Stimulated activated CD8-positive, alpha-beta memory T cell treated with anti-CD3 and anti-CD28 coated beads, Interleukin-4, amount 100 ng/mL, for 1 hour (primary cell): ENCODE data around the gene PLPP7.

Experiments used
- DNase-seq, 2 donors: peaks; one replicate each; pipeline ENCODE4 v3.0.0-alpha.2; 2020; ENCODE audit warnings: low read depth in 2 of 2, low spot score in 1 of 2

Gene PLPP7

GRCh38 chr9:131303381-131304321, 14.1 kb downstream of the PLPP7 start:
- no peak for DNase-seq

GRCh38 chr9:131304676-131305355, 15.3 kb downstream of the PLPP7 start:
- DNase-seq = no peak

- no peak for DNase-seq
These were observed 17.0 kb downstream of the PLPP7 start for GRCh38 chr9:131306397-131307004.

GRCh38 chr9:131307974-131308373, 18.5 kb downstream of the PLPP7 start:
- DNase-seq = no peak

- DNase-seq = no peak
These were observed 18.9 kb downstream of the PLPP7 start for GRCh38 chr9:131308452-131308851.

GRCh38 chr9:131308906-131309529, 19.5 kb downstream of the PLPP7 start:
- DNase-seq = no peak

GRCh38 chr9:131309530-131310276, 20.2 kb downstream of the PLPP7 start:
- no peak for DNase-seq

GRCh38 chr9:131310833-131311554, 21.5 kb downstream of the PLPP7 start:
- peak; percentile 8 to 21 for DNase-seq

- no peak for DNase-seq
These were observed 22.7 kb downstream of the PLPP7 start for GRCh38 chr9:131312246-131312645.

GRCh38 chr9:131312822-131313770, 23.6 kb downstream of the PLPP7 start:
- no peak for DNase-seq

- DNase-seq = no peak
These were observed 28.9 kb downstream of the PLPP7 start for GRCh38 chr9:131318231-131319085.

GRCh38 chr9:131319486-131319885, 30.0 kb downstream of the PLPP7 start:
- no peak for DNase-seq

GRCh38 chr9:131320031-131320685, 30.6 kb downstream of the PLPP7 start:
- DNase-seq = no peak

GRCh38 chr9:131323629-131324028, 34.1 kb downstream of the PLPP7 start:
- no peak for DNase-seq

- no peak for DNase-seq
These were observed 35.5 kb downstream of the PLPP7 start for GRCh38 chr9:131324736-131325679.

- no peak for DNase-seq
These were observed 39.7 kb downstream of the PLPP7 start for GRCh38 chr9:131329241-131329641.
